ENCODE results near the gene TRIB2.
A peak's percentile ranks its signal among the peaks of the same experiment; 100 is the strongest.
"Not testable (repeated sequence)": the region's sequence is repeated elsewhere in the genome, so short reads cannot be mapped to it uniquely, and the experiment has no call there.

Gene TRIB2

DNA sequence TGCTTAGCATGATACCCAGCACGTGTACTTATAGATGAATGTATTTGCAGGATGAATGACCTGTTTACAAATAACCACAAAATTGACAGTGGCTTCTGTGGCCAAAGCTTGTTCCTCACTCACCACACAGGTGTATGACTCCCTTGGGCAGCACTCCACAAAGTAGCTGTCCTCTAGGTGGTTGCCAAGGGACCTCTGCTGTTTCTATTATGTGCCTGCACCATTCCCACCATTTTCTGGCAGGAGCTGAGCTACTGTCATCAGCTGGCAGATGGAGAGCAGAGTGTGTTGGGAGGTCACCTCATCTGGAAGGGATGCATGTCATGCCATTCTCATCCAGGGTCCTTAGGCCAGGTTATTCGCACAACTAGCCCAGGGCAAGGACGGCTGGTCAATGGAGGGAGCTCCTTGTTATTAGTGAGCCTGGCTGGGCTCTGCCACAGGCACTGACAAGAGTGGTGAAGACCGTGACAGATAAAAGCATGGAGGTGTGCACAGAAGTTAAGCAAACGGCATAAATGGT lies 37.1 kb upstream of the TRIB2 start:
- no peaks in the 10 kb centered on the region for H3K36me3 ChIP-seq (ENCODE audit: insufficient read depth, low read length)
- no peak overlapping the region for H3K4me3 ChIP-seq
- no peak overlapping the region for H3K9ac ChIP-seq (ENCODE audit: insufficient read length)
- TF ChIP-seq POLR2AphosphoS5 (IDR thresholded peaks at IDR 0.05; ENCODE audit: borderline replicate concordance, low read depth, low read length) (no peak), EZH2 (IDR thresholded peaks at IDR 0.05) (no peak), FOXP2 (optimal IDR thresholded peaks at IDR 0.05; ENCODE audit: control extremely low read depth, extremely low read length, insufficient read depth) (no peak)
- H3K9me3 ChIP-seq (ENCODE audit: low read depth, low read length): no peaks in the 10 kb centered on the region
- H3K27ac ChIP-seq: no peak overlapping the region
- DNase-seq (ENCODE audit: low read depth, low spot score): no peak

DNA sequence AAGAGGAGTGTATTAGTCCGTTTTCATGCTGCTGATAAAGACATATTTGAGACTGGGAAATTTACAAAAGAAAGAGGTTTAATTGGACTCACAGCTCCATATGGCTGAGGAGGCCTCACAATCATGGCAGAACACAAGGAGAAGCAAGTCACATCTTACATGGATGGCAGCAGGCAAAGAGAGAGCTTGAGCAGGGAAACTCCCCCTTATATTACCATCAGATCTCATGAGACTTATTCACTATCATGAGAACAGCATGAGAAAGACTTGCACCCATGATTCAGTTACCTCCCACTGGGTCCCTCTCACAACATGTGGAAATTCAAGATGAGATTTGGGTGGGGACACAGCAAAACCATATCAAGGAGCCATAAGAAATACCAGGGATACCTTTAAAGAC lies 36.6 kb upstream of the TRIB2 start:
- H3K36me3 ChIP-seq (ENCODE audit: insufficient read depth, low read length); H3K27ac ChIP-seq; DNase-seq (ENCODE audit: low read depth, low spot score); H3K9me3 ChIP-seq (ENCODE audit: low read depth, low read length); H3K9ac ChIP-seq (ENCODE audit: insufficient read length); H3K4me3 ChIP-seq: not testable (repeated sequence)

DNA sequence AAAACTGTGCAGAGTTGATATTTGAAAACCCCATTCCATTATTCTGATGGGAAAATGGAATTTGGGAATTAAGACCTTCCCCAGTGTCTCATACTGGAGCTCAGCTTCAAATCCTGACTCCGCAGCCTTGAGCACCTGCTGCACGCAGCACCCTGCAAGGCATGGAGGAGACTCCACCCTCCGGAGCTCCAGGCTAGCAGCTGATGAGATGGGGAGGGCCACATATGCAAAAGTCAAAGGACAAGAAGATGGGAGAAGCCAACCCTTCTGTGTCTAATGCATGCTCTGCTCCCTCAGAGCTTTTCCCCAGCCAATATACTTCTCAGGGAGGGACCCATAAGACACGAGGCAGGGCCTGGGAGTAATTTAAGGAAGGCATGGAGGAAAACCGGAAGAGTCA lies 34.7 kb upstream of the TRIB2 start:
- Histone ChIP-seq H3K4me3 (no peak overlapping the region), H3K9ac (ENCODE audit: insufficient read length) (no peak overlapping the region), H3K36me3 (ENCODE audit: insufficient read depth, low read length) (no peaks in the 10 kb centered on the region), H3K27ac (no peak overlapping the region), H3K9me3 (ENCODE audit: low read depth, low read length) (no peaks in the 10 kb centered on the region)
- no peak for TF ChIP-seq POLR2AphosphoS5 (IDR thresholded peaks at IDR 0.05; ENCODE audit: borderline replicate concordance, low read depth, low read length)
- DNase-seq (ENCODE audit: low read depth, low spot score): no peak

- Histone ChIP-seq H3K36me3 (ENCODE audit: insufficient read depth, low read length) (no peaks in the 10 kb centered on the region), H3K9ac (ENCODE audit: insufficient read length) (no peak overlapping the region), H3K4me3 (no peak overlapping the region), H3K9me3 (ENCODE audit: low read depth, low read length) (no peaks in the 10 kb centered on the region), H3K27ac (no peak overlapping the region)
- no peak for TF ChIP-seq FOXP2 (optimal IDR thresholded peaks at IDR 0.05; ENCODE audit: control extremely low read depth, extremely low read length, insufficient read depth)
- no peak for TF ChIP-seq EZH2 (IDR thresholded peaks at IDR 0.05)
- TF ChIP-seq POLR2AphosphoS5 (IDR thresholded peaks at IDR 0.05; ENCODE audit: borderline replicate concordance, low read depth, low read length): no peak
- DNase-seq (ENCODE audit: low read depth, low spot score): no peak
These were observed 33.2 kb upstream of the TRIB2 start for GRCh38 chr2:12683457-12684100.

- TF ChIP-seq POLR2AphosphoS5 (IDR thresholded peaks at IDR 0.05; ENCODE audit: borderline replicate concordance, low read depth, low read length): no peak
- TF ChIP-seq EZH2 (IDR thresholded peaks at IDR 0.05): no peak
- no peak for TF ChIP-seq FOXP2 (optimal IDR thresholded peaks at IDR 0.05; ENCODE audit: control extremely low read depth, extremely low read length, insufficient read depth)
- Histone ChIP-seq H3K36me3 (ENCODE audit: insufficient read depth, low read length) (no peaks in the 10 kb centered on the region), H3K4me3 (peak overlapping the region; percentile 19; the same call in 1 of the 2 replicates), H3K9me3 (ENCODE audit: low read depth, low read length) (no peaks in the 10 kb centered on the region), H3K9ac (ENCODE audit: insufficient read length) (no peak overlapping the region), H3K27ac (no peak overlapping the region)
- no peak for DNase-seq (ENCODE audit: low read depth, low spot score)
These were observed 32.2 kb upstream of the TRIB2 start for GRCh38 chr2:12684471-12684936.

- no peak overlapping the region for H3K9ac ChIP-seq (ENCODE audit: insufficient read length)
- no peak for TF ChIP-seq POLR2AphosphoS5 (IDR thresholded peaks at IDR 0.05; ENCODE audit: borderline replicate concordance, low read depth, low read length)
- no peak for TF ChIP-seq EZH2 (IDR thresholded peaks at IDR 0.05)
- TF ChIP-seq FOXP2 (optimal IDR thresholded peaks at IDR 0.05; ENCODE audit: control extremely low read depth, extremely low read length, insufficient read depth): no peak
- H3K27ac ChIP-seq: no peak overlapping the region
- DNase-seq (ENCODE audit: low read depth, low spot score): no peak
- no peaks in the 10 kb centered on the region for H3K9me3 ChIP-seq (ENCODE audit: low read depth, low read length)
- no peaks in the 10 kb centered on the region for H3K36me3 ChIP-seq (ENCODE audit: insufficient read depth, low read length)
- no peak overlapping the region for H3K4me3 ChIP-seq
These were observed 31.6 kb upstream of the TRIB2 start for GRCh38 chr2:12685145-12685544.

DNA sequence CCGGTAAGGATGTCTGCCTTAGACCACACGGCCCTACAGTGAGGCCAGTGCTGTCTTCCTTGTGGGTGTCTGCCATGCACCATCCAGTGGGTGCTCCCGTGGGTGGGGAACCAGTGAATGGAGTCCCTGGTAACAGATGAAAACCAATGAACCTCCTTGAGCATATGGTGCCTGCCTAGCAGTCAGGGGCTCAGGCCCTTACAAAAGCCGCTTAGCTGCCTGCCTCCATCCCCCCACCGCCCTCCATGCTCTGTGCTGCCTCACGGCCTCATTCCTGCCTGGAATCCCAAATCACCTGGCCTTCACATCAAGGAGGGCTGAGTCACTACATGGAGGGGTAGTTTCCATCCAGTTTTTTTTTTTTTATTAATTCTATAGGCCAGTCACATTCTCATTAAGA lies 30.8 kb upstream of the TRIB2 start:
- Histone ChIP-seq H3K9ac (ENCODE audit: insufficient read length) (no peak overlapping the region), H3K27ac (no peak overlapping the region), H3K36me3 (ENCODE audit: insufficient read depth, low read length) (no peaks in the 10 kb centered on the region), H3K4me3 (no peak overlapping the region), H3K9me3 (ENCODE audit: low read depth, low read length) (no peaks in the 10 kb centered on the region)
- no peak for DNase-seq (ENCODE audit: low read depth, low spot score)
- no peak for TF ChIP-seq POLR2AphosphoS5 (IDR thresholded peaks at IDR 0.05; ENCODE audit: borderline replicate concordance, low read depth, low read length)
- TF ChIP-seq EZH2 (IDR thresholded peaks at IDR 0.05): no peak
- TF ChIP-seq FOXP2 (optimal IDR thresholded peaks at IDR 0.05; ENCODE audit: control extremely low read depth, extremely low read length, insufficient read depth): no peak

DNA sequence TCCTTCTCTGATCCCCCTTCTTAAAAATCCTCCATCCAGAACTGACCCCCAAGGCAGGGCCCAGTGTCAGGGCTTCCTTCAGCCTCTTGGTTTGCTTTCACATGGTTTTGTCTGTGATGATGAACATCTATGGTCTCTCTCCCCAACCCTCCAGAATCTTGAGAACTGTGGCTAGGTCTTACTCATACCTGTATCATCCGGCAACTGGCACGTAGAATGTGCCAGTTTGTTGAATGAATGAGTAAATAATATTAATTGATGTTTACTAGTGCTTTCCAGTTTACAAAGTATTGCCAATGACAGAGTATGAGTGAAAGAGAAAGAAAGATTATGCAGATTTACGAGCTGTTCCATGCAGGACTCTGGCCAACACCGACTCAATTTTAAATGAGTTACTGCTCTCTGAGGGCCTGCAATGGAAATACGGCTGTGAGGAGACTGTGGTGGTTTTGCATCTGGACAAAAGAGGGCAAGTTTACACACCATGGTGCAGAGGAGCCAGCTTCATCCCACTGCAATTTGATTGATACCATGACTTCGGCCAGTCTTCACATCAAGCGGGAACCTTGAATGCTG lies 29.9 kb upstream of the TRIB2 start:
- Histone ChIP-seq H3K36me3 (ENCODE audit: insufficient read depth, low read length) (no peaks in the 10 kb centered on the region), H3K9ac (ENCODE audit: insufficient read length) (no peak overlapping the region), H3K4me3 (no peak overlapping the region), H3K27ac (no peak overlapping the region), H3K9me3 (ENCODE audit: low read depth, low read length) (no peaks in the 10 kb centered on the region)
- TF ChIP-seq EZH2 (IDR thresholded peaks at IDR 0.05): no peak
- TF ChIP-seq POLR2AphosphoS5 (IDR thresholded peaks at IDR 0.05; ENCODE audit: borderline replicate concordance, low read depth, low read length): no peak
- TF ChIP-seq FOXP2 (optimal IDR thresholded peaks at IDR 0.05; ENCODE audit: control extremely low read depth, extremely low read length, insufficient read depth): no peak
- no peak for DNase-seq (ENCODE audit: low read depth, low spot score)

- Histone ChIP-seq H3K9ac (ENCODE audit: insufficient read length) (no peak overlapping the region), H3K9me3 (ENCODE audit: low read depth, low read length) (no peaks in the 10 kb centered on the region), H3K36me3 (ENCODE audit: insufficient read depth, low read length) (no peaks in the 10 kb centered on the region), H3K27ac (no peak overlapping the region), H3K4me3 (no peak overlapping the region)
- no peak for DNase-seq (ENCODE audit: low read depth, low spot score)
- TF ChIP-seq FOXP2 (optimal IDR thresholded peaks at IDR 0.05; ENCODE audit: control extremely low read depth, extremely low read length, insufficient read depth) (no peak), EZH2 (IDR thresholded peaks at IDR 0.05) (no peak), POLR2AphosphoS5 (IDR thresholded peaks at IDR 0.05; ENCODE audit: borderline replicate concordance, low read depth, low read length) (no peak)
These were observed 28.6 kb upstream of the TRIB2 start for GRCh38 chr2:12688091-12688490.
